WTC11 (cell line): ENCODE data around the gene ALOX15B.
A peak's percentile ranks its signal among the peaks of the same experiment; 100 is the strongest.

ENCODE experiments used
- ESRRA ChIP-seq: sonication (generic); formaldehyde crosslinking; IDR thresholded peaks from 2 replicates; pipeline ENCODE4 v1.8.1; 2022; ENCODE audit warnings: mild to moderate bottlenecking, missing genetic modification reagents, borderline replicate concordance
- ZBTB21 ChIP-seq: sonication (generic); formaldehyde crosslinking; IDR thresholded peaks from 2 replicates; pipeline ENCODE4 v1.8.1; 2023; ENCODE audit warnings: mild to moderate bottlenecking, missing genetic modification reagents, borderline replicate concordance
- ZNF121 ChIP-seq: sonication (generic); formaldehyde crosslinking; IDR thresholded peaks from 2 replicates; pipeline ENCODE4 v1.8.0; 2023; ENCODE audit warnings: missing genetic modification reagents
- TF ChIP-seq, protein P1 (sequence below): fragments of 200-600 bp; IDR thresholded peaks from 2 replicates; pipeline ENCODE4 v1.8.0; 2022; ENCODE audit warnings: antibody characterized with exemption
- TF ChIP-seq, protein P2 (sequence below): sonication (generic); formaldehyde crosslinking; IDR thresholded peaks from 2 replicates; pipeline ENCODE4 v1.8.1; 2023; ENCODE audit warnings: mild to moderate bottlenecking, missing genetic modification reagents, moderate library complexity
- TF ChIP-seq, protein P3 (sequence below): fragments of 250-450 bp; sonication (Bioruptor Pico); conservative IDR thresholded peaks from 2 replicates; pipeline ENCODE4 v1.9.0; 2021; ENCODE audit warnings: mild to moderate bottlenecking

DNA sequence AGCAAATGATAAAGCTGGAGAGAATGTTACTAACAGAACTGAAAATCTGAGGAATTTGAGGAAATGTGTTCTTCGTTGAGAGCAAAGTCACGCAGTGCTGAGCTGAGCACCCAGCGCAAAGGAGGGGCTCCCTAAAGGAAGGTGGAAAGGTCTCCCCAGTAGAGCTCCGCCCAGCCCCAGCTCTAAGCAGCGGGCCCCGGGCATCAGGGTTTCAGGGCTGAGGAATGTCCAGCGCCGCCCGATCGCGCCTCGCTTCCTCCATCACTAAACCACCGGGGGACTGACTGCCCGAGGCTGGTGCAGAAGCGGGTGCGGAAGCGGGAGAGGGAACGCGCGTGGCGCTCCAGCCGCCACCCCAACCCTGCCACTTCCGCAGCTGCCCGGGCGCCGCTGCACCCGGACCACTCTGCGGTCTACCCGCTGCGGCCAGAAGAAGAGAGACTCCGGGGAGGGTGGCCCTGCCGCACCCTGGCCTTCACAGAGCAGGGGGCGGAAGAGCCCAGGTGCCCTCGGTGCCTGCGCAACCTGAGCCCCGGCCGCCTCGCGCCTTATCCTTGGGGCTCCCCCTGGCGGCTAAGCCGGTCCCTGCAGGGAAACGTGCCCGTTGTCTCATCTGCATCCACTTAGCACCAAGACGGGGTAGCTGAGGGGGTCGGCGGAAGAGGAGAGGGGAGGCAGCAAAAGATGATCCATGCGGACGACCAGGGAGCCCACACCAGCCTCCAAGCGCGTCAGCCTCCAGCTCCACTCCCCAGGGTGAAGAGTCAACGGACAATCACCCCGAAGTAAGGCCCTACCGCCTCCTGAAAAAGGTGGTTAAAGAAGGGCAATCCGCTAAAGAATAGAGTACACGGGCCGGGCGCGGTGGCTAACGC, 48.8 kb upstream of the ALOX15B start:
- TF ChIP-seq, protein P1, sequence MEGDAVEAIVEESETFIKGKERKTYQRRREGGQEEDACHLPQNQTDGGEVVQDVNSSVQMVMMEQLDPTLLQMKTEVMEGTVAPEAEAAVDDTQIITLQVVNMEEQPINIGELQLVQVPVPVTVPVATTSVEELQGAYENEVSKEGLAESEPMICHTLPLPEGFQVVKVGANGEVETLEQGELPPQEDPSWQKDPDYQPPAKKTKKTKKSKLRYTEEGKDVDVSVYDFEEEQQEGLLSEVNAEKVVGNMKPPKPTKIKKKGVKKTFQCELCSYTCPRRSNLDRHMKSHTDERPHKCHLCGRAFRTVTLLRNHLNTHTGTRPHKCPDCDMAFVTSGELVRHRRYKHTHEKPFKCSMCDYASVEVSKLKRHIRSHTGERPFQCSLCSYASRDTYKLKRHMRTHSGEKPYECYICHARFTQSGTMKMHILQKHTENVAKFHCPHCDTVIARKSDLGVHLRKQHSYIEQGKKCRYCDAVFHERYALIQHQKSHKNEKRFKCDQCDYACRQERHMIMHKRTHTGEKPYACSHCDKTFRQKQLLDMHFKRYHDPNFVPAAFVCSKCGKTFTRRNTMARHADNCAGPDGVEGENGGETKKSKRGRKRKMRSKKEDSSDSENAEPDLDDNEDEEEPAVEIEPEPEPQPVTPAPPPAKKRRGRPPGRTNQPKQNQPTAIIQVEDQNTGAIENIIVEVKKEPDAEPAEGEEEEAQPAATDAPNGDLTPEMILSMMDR: peak; percentile 90
- no peak for TF ChIP-seq ESRRA (CRISPR knock-in tag)
- TF ChIP-seq, protein P2, sequence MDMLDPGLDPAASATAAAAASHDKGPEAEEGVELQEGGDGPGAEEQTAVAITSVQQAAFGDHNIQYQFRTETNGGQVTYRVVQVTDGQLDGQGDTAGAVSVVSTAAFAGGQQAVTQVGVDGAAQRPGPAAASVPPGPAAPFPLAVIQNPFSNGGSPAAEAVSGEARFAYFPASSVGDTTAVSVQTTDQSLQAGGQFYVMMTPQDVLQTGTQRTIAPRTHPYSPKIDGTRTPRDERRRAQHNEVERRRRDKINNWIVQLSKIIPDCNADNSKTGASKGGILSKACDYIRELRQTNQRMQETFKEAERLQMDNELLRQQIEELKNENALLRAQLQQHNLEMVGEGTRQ: 0 out of 2 replicates have a peak, but pooled peaks have one; percentile 32
- TF ChIP-seq, protein P3, sequence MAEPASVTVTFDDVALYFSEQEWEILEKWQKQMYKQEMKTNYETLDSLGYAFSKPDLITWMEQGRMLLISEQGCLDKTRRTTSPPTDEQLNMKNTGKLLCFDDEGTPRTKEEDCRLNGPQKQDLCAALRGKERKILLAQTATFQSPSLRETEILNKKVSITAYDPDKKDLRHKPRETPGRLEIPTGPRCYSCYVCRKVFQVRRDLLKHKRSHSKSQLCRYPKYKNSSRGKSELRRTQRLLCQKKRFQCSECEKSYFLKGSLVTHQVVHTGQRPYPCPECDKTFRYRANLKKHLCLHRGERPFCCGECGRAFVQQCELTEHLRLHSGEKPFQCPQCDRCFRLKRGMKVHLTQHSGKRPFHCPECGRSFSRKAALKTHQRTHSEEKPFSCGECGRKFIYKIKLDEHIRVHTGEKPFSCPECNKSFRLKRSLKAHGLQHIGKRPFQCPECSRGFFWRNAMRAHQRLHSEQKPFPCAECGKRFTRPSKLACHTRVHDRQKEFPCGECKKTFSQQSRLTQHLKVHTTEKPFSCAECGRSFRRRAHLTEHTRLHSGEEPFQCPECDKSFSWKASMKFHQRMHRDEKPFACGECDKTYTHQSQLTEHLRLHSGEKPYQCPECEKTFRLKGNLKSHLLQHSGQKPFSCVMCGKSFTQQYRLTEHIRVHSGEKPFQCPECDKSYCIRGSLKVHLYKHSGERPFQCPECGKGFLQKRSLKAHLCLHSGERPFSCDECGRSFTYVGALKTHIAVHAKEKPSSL (CRISPR knock-in tag): no peak
- 0 out of 2 replicates have a peak, but pooled peaks have one; percentile 54 for TF ChIP-seq ZBTB21
- no peak for TF ChIP-seq ZNF121 (CRISPR knock-in tag)
